DND-41 (cell line): ENCODE results near the gene GTPBP2.

Source experiments
- CTCF ChIP-seq: IDR thresholded peaks from 2 replicates; pipeline ENCODE4 v1.5.1; 2012; ENCODE audit warnings: borderline replicate concordance, low read length, moderate library complexity, mild to moderate bottlenecking; ENCODE audit not compliant: poor library complexity, severe bottlenecking; ENCODE audit errors: extremely low read depth
- EZH2 ChIP-seq: IDR thresholded peaks from 3 replicates; pipeline ENCODE4 v1.6.1; 2012; ENCODE audit warnings: borderline replicate concordance, low read depth, mild to moderate bottlenecking, moderate library complexity, low read length, inconsistent platforms; ENCODE audit not compliant: severe bottlenecking

- no peak for TF ChIP-seq CTCF
- TF ChIP-seq EZH2 = no peak
Observed at GRCh38 chr6:43630980-43631619, 2.0 kb upstream of the GTPBP2 start.
